HG03159 (cell line): Measurements from ENCODE around the gene DUS1L.
"Not testable (repeated sequence)": the region's sequence is repeated elsewhere in the genome, so short reads cannot be mapped to it uniquely, and the experiment has no call there.

Experiments
- ATAC-seq: cut with Tn5 transposase; IDR thresholded peaks from one replicate; pipeline ENCODE4 v1.9.1; 2021; ENCODE audit warnings: mild to moderate bottlenecking, moderate library complexity; ENCODE audit not compliant: unreplicated experiment

DUS1L gene

DNA sequence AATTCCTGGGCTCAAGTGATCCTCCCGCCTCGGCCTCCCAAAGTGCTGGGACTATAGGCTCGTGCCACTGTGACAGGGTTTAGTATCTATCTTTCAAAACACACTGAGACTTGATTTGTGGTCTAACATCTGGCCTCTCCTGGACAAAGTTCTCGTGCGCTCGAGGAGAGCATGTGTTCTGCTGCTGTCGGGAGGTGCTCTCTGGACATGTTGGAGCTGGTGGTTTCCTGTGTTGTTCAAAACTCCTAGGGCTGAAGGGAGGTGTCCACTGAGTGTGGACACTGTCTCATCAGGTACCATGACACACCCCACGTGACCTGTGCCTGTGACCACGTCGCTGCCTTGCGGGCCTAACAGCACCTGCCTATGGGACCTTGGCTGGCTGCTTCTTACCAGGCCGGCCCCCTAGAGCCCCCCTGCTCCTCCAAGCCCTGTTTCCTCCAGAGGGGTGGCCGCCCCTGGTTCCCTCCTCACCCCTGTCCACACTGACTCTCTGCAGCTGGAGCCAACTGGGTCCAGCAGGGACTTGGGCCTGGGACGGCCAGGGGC, 19.6 kb downstream of the DUS1L start:
- no peak for ATAC-seq

DNA sequence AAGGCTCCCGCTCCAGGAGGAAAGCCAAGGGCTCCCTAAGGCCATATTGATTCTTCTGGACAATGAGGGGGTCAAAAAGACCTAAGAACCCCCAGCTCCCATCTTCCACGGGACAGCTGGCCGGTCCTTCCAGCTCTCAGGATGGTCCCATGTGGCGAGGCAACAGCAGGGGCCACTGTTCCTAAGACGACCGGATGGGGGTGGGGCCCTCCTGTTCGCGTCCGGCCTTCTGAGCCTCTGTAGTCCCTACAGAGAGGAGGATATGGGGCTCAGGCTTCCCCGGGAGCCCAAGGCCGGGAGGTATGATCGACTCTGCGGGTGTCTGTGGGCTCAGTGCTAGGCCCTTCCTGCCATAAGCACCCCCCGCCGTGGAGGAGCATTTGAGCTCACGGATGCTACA, 22.1 kb downstream of the DUS1L start:
- no peak for ATAC-seq

DNA sequence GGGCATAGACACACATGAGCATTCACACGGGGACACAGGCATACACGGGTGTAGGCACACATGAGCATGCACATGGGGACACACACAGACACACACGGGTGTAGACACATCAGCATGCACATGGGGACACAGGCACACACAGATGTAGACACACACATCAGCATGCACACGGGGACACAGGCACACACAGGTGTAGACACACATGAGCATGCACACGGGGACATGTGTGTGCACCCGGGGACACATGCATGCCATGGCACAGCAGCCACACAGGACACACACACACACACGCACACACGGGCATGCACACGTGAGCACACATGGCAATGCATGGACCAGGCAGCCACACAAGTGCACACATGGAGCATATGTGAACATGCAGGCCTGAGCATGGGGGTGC, 23.0 kb downstream of the DUS1L start:
- no peak for ATAC-seq

DNA sequence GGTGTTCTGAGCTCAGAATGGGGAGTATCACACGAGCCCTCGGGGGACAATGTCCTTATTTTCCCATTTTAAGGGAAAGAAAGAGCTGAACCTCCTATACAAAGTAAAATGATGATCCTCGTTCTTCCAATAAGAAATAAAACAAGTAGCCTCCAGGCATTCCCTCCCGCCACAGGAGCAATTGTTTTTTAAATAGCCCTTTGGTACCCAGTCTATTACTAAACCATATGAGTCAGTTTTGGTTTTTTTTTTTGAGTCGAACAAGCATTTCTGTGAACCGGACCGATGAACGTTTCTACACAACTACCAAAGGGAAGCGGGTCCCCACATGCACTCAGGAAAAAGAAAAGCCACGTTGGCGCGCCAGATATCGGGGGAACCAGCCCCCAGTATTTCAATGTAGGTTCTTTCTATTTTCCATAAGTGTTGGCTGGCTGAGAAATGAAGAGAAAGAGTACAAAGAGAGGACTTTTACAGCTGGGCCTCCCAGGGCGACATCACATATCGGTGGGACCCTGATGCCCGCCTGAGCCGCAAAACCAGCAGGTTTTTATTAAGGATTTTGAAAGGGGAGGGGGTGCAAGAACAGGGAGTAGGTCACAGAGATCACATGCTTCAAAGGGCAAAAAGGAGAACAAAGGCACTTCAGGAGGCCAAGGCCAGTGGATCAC, 24.3 kb downstream of the DUS1L start:
- no peak for ATAC-seq

DNA sequence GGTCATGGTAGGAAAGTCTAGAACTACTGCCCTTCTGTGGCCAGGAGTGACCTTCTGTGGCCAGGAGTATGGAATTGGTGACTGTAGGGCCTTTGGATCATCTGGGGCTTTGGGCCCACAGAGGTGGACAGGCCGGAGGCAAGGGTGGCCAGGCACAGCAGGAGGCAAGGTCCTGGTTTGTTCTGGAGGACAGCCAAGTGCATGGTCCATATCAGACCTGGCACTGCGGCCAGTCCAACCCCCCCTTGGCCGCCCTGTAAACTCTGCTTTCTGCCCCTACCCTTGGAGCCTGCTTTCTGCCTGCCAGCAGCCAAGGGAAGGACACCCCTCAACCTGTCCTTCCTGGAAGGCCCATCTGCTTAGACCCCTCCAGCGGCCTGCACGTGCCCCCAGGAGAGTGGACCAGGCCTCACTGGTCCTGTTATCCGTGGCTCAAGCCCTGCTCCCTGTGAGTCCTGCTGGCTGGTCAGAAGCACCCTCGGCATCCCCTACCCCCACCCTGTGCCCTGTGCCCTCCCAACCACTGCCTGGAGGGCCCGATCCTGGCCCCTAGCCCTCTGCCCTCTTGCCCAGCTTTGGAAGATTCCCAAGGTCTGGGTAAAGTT, 25.8 kb downstream of the DUS1L start:
- no peak for ATAC-seq

DNA sequence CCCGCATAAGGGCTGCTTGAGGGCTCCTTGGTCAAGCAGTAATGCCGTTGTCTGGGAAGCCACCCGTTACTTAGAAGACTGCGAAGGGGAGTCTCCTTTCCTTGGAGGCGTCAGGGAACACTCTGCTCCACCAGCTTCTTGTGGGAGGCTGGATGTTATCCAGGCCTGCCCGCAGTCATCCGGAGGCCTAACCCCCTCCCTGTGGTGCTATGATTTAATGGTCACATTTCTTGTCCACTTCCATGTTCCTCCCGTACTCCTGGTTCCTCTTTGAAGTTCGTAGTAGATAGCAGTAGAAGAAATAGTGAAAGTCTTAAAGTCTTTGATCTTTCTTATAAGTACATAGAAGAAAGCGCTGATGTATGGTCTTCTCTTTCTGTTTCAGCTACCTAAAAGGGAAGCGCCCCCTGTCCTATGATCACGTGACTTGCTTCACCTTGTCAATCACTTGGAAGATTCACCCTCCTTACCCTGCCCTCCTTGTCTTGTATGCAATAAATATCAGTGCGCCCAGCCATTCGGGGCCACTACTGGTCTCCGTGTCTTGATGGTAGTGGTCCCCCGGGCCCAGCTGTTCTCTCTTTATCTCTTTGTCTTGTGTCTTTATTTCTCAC, 26.7 kb downstream of the DUS1L start:
- not testable (repeated sequence) for ATAC-seq

DNA sequence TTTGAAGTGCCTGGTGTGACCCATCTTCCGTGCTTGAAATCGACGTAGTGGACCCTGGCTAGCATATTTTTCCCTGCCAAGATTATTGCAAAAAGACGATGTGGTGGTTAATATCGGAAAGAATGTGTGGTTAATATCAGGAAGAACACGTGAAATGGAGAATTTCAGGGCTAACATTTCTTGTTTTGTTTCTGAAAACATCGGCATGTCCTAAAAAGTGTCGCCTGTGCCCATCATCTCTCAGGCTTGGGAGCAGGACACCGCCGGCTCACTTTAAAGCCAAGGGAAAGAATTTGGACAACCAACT, 27.8 kb downstream of the DUS1L start:
- no peak for ATAC-seq

DNA sequence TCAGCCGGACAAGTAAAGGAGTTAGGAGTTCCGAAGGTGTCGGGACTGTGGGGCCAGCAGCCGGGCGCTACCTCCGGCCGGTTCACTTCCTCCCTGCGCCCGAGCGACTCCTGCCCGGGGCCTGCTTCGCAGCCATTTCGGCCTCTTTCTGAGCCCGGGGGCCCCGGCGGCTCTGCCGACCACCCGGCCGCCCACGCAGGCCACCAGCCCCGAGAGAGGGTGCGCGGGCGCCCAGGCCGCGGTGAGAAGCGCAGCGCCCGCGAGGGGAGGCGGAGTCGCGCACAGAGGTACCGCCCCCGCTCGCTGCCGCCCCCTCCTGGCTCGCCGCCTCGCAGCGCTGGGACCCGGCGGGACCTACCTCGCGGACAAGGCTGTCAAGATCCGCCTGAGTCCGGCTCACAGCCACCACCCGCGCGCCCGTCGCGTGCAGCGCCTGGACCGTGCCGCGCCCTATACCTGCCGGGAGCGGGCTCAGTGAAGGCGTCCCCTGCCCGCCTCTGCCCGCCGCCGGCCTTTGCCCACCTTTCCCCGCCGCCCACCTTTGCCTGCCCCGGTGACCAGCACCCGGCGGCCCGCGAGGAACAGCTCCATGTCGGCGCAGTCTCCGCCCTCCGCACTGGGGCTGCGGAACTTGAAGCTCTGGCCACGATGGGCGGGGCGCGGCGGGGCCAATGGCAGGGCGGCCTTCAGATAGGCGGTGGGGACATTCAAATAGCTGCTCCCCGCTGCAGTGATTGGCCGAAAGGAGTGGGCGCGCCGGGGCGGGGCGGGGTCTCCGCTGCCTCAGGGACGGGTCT, 28.3 kb downstream of the DUS1L start, which contains the start of gene DCXR:
Gene DCXR (minus strand): TSS at position 606 of the 797 bp plus-strand sequence. CDS start 15 bp downstream, at position 591.
- peak; percentile 89 for ATAC-seq

DNA sequence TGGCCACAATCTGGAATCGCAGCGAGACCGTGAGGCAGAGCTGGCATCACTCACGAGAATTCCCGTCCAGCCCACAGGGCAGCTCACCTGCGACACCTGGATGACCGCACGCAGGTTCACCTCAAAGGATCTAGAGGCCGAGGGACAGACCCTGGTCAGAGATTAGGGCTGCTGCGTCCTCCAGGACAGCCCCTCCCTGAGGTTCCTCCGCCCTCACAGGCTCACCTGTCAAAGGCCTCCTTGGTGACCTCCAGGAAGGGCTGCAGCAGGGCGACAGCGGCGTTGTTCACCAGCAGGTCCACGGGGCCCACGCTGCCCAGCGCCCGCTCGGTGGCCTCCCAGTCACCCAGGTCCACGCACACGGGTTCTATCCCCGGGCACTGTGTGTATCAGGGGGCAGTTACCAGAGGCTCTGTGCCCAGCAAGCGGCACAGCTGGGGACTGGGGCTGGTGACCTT, 28.9 kb downstream of the DUS1L start:
- no peak for ATAC-seq

DNA sequence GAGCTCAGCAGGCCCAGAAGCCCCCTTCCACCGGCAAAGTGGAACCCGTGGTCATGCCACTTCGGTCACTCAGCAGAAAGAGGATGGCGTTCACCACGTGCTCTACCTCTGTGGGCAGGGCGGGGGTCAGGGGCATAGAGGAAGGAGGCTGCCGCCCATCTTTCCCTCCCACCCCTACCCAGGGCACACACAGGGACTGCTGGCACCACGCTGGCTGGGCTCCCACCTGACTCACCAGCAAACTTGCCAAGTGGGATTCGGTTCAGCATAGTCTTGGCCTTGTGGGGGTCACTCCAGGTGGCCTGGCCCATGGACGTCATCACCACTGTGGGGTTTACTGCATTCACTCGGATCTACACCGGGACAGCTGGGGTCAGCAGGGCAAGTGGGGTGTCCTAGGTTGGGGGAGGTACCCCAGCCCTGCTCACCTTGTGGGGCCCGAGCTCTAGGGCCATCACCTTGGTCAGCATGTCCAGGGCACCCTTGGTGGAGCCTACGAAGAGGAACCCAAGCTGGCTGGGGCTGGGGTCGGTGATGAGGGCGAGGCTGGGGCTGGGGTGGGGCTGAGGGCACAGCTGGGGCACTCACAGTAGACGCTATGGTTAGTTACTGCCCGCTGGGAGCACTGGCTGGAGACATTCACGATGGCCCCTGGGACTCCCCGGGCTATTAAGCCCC, 29.5 kb downstream of the DUS1L start:
- no peak for ATAC-seq

DNA sequence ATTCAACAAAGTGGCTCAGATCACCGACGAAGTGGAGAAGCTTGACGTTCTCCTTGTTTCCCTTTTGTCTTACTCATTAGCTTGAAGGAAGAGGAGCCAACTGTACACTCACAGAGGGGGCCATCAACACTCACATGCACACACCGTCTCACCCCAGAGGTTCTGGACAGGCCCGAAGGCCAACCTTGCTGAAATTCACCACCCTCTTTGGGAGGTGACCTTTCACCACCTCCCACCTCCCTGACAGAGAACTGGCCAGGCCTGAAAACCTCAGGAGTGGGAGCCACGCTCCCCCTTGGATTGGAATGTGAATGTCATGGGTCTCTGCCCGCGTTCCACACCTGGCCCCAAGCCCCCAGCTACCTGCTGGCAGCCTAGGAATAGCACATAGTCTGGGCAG, 30.1 kb downstream of the DUS1L start:
- no peak for ATAC-seq

DNA sequence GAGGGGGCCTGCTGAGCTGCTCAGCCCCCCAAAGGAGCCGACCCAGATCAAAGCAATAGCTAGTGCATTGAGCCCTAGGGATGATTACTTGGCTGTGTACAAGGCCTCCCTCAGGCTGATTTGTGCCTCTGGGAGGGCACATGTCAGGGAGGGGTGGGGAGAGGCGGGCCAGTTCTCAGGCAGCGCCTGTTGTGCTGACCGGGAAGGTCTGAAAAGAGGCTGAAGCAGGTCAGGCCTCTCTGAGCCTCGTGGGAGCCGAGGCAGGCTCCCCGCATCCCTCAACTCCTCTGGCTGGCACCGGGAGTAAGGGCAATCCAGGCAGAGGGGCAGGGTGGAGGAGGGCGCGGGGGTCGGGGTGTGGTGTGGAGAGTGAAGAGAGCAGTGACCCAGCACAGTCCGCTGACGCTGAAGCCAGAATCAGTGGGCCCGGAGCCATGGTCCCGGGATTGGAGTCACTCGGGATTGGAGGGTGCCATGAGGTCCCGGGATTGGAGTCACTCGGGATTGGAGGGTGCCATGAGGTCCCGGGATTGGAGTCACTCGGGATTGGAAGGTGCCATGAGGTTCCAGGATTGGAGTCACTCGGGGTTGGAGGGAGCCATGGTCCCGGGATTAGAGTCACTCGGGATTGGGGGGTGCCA, 31.1 kb downstream of the DUS1L start:
- ATAC-seq: no peak

DNA sequence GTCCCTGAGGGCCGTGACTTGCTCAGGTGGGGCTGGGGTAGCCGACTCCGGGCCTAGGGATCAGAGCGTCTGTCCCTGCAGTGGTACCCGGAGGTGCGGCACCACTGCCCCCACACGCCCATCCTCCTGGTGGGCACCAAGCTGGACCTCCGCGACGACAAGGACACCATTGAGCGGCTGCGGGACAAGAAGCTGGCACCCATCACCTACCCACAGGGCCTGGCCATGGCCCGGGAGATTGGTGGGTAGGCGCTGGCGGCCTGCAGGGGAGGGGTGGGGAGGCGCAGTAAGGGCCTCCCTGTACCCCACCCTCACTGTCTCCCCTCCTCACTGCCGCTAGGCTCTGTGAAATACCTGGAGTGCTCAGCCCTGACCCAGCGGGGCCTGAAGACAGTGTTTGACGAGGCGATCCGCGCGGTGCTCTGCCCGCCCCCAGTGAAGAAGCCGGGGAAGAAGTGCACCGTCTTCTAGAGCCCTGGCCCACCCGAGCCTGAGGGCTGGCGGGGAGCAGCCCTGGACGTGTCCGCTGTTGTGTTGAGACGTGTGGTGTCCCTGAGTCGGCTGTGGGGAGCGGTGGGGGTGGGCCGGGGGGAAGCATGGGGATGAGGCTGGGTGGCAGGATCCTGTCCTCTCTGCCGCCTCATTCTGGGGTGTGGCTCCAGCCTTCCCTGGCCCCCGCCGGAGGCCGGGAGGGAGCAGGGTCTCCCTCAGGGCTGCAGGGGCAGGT, 32.1 kb downstream of the DUS1L start:
- ATAC-seq: no peak

DNA sequence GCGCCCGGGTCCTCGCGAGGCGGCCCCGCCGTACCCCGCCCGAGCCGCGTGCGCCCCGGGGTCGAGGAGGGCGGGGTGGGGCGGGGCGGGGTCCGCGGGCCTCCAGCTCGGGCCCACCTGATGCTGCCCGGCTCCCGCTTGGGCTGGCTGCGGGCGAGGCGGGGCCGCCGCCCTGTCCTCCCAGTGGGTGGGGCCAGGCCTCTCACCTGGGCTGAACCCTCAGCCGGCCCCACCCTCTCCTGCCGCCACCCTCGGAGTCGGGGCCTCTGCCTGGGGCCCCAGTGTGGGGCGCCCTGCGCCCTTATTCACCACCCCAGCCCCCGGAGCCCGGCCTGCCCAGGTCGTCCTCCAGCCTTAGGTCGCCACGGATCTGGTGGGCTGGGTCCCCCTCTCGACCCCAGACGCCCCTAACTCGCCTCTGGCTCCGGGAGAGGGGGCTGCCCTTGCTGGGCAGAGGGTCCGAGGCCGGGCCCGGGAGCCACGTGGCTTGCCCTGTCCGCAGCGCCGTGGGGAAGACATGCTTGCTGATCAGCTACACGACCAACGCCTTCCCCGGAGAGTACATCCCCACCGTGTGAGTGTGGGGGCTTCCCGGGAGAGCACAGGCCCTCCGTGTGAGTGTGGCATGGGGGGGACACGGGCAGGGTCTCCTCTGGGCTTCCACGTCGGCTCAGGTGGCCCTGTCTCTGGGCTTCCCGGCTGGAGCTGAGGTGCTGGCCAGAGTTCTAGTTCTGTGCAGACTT, 33.5 kb downstream of the DUS1L start:
- no peak for ATAC-seq

DNA sequence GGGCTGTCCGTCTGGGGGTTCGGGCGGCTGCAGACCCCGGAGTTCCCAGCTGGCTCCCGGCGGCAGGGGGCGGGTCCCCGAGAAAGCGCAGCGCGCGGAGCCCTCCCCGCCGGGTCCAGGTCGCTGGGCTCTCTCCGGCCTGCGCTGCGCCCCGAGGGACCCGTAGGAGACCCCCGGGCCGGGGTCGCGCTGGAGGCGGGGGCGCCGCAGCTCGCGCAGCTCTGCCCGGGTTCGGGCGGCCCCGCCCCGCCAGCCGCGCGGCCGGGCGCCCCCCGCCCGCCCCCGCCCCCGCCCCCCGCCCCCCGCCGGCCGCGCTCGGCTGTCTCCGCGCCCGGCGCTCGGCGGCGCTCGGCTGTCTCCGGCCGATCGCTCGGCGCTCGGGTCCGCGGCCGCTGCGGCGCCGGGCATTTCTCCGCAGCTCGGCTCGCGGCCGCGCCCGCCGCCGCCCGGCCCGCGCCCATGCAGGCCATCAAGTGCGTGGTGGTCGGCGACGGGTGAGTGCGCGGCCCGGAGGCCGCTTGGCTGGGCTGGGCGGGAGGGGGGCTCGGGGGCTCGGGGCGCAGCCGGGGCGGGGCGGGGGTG, 34.2 kb downstream of the DUS1L start, which contains the start of gene RAC3:
Gene RAC3 (plus strand): TSS at position 376 of the 582 bp plus-strand sequence. CDS start 84 bp downstream, at position 460.
- no peak for ATAC-seq

DNA sequence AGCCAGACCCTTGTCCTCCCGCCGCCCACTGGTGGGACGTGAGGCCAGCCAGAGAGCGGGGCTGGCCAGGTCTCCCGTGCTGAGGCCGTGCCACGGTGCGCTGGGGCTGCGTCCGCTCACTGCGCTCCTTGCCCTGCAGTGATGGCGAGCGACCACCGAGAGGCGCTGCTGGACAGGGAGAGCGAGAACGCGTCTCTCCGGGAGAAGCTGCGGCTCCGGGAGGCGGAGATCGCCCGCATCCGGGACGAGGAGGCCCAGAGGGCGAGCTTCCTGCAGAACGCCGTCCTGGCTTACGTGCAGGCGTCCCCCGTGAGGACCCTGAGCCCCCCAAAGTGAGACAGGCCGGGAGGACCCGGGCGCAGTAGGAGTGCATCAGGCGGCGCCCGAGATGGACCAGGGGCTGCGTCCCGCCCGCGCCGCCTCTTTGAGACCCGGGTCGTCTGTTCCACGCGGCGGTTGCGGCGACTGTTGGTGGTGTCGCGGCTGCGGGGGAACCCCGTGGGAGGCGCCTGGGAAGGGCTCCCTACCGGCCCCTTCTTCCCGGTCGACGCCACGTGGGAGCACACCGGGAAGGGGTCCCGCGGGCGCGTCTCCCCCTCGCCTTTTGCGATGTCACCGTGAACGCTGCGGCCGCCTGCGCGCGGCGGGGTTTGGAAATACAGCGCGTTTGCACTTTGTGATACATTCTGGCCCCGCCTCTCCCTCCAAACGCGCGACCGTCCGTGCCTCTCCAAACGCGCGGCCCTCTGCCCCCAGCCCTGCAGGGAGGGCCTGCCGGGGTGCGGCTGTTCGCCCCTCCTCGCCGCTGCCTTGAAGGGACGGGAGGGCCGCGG, 34.9 kb downstream of the DUS1L start:
- no peak for ATAC-seq

DNA sequence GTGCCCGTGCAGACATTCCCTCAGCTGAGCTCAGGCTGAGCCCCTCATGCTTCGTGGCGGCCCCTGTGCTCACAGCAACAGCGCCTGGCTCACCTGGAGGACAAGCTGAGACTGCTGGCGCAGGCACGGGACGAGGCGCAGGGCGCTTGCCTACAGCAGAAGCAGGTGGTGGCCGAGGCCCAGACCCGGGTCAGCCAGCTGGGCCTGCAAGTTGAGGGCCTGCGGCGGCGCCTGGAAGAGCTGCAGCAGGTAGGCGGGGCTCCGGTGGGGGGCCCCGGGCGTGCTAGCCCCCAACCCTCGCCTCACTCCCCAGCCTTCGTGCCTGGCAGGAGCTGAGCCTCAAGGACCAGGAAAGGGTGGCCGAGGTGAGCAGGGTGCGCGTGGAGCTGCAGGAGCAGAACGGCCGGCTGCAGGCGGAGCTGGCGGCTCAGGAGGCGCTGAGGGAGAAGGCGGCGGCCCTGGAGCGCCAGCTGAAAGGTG, 35.6 kb downstream of the DUS1L start:
- ATAC-seq: no peak
